ENCODE results near the gene ARHGAP35. TPM values are rescaled to one million over a fixed set of nuclear protein-coding genes. Genes with fewer than 3 reads are reported as not detected.
"Not testable (repeated sequence)": the region's sequence is repeated elsewhere in the genome, so short reads cannot be mapped to it uniquely, and the experiment has no call there.

Gene ARHGAP35
- total RNA-seq, 3 donors from 2014 or later, result 44.8 to 61.9 (median 60.3) TPM

- DNase-seq (ENCODE audit: low spot score in 2 of 2), result peak; percentile 65 to 68
- no peaks in the 10 kb centered on the region for H3K9me3 ChIP-seq
- H3K27me3 ChIP-seq, result no peaks in the 10 kb centered on the region
- no peaks in the 10 kb centered on the region for H3K36me3 ChIP-seq
- intact Hi-C loops (cut with DNase I; ENCODE audit: low total_unique reads), result no loop called here
- H3K4me1 ChIP-seq, result peaks cover 0 to 19% of the 10 kb centered on the region in 2 donors
- TF ChIP-seq POLR2A (IDR thresholded peaks at IDR 0.05) (no peak), POLR2AphosphoS5 (IDR thresholded peaks at IDR 0.05) (peak in 2 of 3 donors; percentile 17 to 44)
- peak overlapping the region; percentile 78 to 93 for H3K27ac ChIP-seq
- peak overlapping the region in 2 of 3 donors; percentile 77 to 93 for H3K4me3 ChIP-seq
Observed at GRCh38 chr19:46863818-46864629, 3.2 kb downstream of the ARHGAP35 start.

- H3K36me3 ChIP-seq, result no peaks in the 10 kb centered on the region
- no peak for DNase-seq (ENCODE audit: low spot score in 2 of 2)
- peak overlapping the region; percentile 65 to 76 for H3K27ac ChIP-seq
- no peaks in the 10 kb centered on the region for H3K9me3 ChIP-seq
- no peaks in the 10 kb centered on the region for H3K27me3 ChIP-seq
- intact Hi-C loops (cut with DNase I; ENCODE audit: low total_unique reads), result no loop called here
- H3K4me1 ChIP-seq, result peaks cover 0 to 16% of the 10 kb centered on the region in 2 donors
- TF ChIP-seq POLR2AphosphoS5 (IDR thresholded peaks at IDR 0.05), result no peak
- TF ChIP-seq POLR2A (IDR thresholded peaks at IDR 0.05), result no peak
- TF ChIP-seq CTCF (IDR thresholded peaks at IDR 0.05), result no peak
- H3K4me3 ChIP-seq, result no peak overlapping the region
Observed at GRCh38 chr19:46866407-46867136, 5.8 kb downstream of the ARHGAP35 start.

- Histone ChIP-seq H3K27me3 (no peaks in the 10 kb centered on the region), H3K27ac (peak overlapping the region; percentile 65 to 76), H3K36me3 (no peaks in the 10 kb centered on the region), H3K4me3 (no peak overlapping the region), H3K9me3 (no peaks in the 10 kb centered on the region), H3K4me1 (peaks cover 0 to 16% of the 10 kb centered on the region in 2 donors)
- no peak for DNase-seq (ENCODE audit: low spot score in 2 of 2)
- TF ChIP-seq POLR2A (IDR thresholded peaks at IDR 0.05) (no peak), POLR2AphosphoS5 (IDR thresholded peaks at IDR 0.05) (no peak), CTCF (IDR thresholded peaks at IDR 0.05) (no peak)
- intact Hi-C loops (cut with DNase I; ENCODE audit: low total_unique reads), result no loop called here
Observed at GRCh38 chr19:46867170-46867569, 6.4 kb downstream of the ARHGAP35 start.

- TF ChIP-seq POLR2AphosphoS5 (IDR thresholded peaks at IDR 0.05) (no peak), CTCF (IDR thresholded peaks at IDR 0.05) (no peak), POLR2A (IDR thresholded peaks at IDR 0.05) (no peak)
Observed at GRCh38 chr19:46868025-46868802, 7.4 kb downstream of the ARHGAP35 start.

GRCh38 chr19:46871173-46871572, 10.4 kb downstream of the ARHGAP35 start:
- H3K9me3 ChIP-seq; H3K36me3 ChIP-seq; H3K27me3 ChIP-seq; H3K4me1 ChIP-seq; intact Hi-C loops (cut with DNase I; ENCODE audit: low total_unique reads); H3K4me3 ChIP-seq: not testable (repeated sequence)
- DNase-seq (ENCODE audit: low spot score in 2 of 2), result peak in 1 of 2 donors; percentile 15
- peak overlapping the region; percentile 33 to 39 for H3K27ac ChIP-seq

More at GRCh38 chr19:46868025-46868802, 7.4 kb downstream of the ARHGAP35 start:
- H3K27me3 ChIP-seq, result no peaks in the 10 kb centered on the region
- no peak overlapping the region for H3K4me3 ChIP-seq
- DNase-seq (ENCODE audit: low spot score in 2 of 2), result no peak
- no peaks in the 10 kb centered on the region for H3K9me3 ChIP-seq
- no peaks in the 10 kb centered on the region for H3K36me3 ChIP-seq
- H3K27ac ChIP-seq, result peak overlapping the region; percentile 39 to 76
- intact Hi-C loops (cut with DNase I; ENCODE audit: low total_unique reads), result no loop called here
- peaks cover 0 to 16% of the 10 kb centered on the region in 2 donors for H3K4me1 ChIP-seq
